ENCODE data around the gene DNAJB8. TPM values are rescaled to one million over a fixed set of nuclear protein-coding genes. Genes with fewer than 3 reads are reported as not detected.

Gene DNAJB8
- not detected for total RNA-seq

DNA sequence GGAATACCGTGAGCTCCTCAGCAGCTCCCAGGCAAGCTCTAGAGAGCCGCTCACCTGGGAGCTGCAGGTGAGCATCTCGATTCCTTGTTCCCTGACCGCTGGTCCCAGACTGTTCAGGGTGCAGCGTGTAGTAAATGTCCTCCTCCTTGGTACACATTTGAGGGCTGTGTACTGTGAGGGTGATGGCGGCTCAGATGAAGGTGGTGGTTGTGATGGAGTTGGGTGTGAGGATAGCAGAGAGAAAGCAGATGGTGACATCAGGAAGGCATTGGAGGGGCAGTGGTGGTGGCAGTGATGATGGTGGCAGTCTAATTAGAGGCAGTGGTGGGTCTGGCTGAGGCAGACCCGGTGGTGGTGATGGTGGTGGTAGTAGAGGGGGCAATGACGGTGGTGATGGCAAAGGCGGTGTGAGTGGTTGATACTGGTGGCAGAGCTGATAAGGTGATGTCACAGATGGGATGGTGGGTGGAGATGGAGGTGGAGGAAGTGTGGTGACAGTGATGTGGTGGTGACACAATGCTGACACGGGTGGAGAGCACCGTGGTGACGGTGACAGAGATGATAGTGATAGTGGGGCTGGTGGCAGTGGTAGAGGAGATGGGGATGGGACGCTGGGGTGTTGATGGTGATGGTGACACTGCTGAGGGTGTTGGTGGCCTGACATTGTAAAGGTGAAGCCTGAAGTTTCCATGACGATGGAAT lies at the start of gene DNAJB8:
DNAJB8 (minus strand) TSS at position 51 of the 702 bp plus-strand sequence. CDS start 3,645 bp downstream, outside the sequence.

GRCh38 chr3:128492671-128493569 lies 26.2 kb upstream of the DNAJB8 start, which contains the start of gene GATA2:
Gene GATA2, minus strand, starts transcription at chr3:128493201. Its CDS starts 6,170 bp downstream, at chr3:128487031.

Other genes starting within 250 kb of the DNAJB8 start
- gene GATA2, start 26.3 kb upstream of the DNAJB8 start, total RNA-seq: 0.31 TPM
- gene RPN1, start 183.9 kb upstream of the DNAJB8 start, total RNA-seq: 147 TPM

Data from parietal lobe (tissue), 1 donor.